Measurements from ENCODE around the gene GSK3B. TPM values are rescaled to one million over a fixed set of nuclear protein-coding genes. Genes with fewer than 3 reads are reported as not detected.
A peak's percentile ranks its signal among the peaks of the same experiment; 100 is the strongest.

GSK3B gene
- total RNA-seq, 2 donors from 2014 or later = 57.3 to 59.8 TPM

- H3K4me3 Mint-ChIP-seq = no peak overlapping the region
- peaks cover 6% of the 10 kb centered on the region for H3K4me1 Mint-ChIP-seq
- H3K36me3 Mint-ChIP-seq (ENCODE audit: low read depth) = peaks cover 22% of the 10 kb centered on the region
- Histone ChIP-seq H3K4me1 (ENCODE audit: control insufficient read depth, insufficient read depth, low read length) (no peaks in the 10 kb centered on the region), H3K9ac (ENCODE audit: extremely low read depth, low read length, poor library complexity, severe bottlenecking) (no peak overlapping the region), H3K9me3 (ENCODE audit: control insufficient read depth, low read length) (no peaks in the 10 kb centered on the region), H3K27ac (ENCODE audit: low read depth, low read length) (no peak overlapping the region), H3K27me3 (ENCODE audit: control insufficient read depth, insufficient read depth, low read length, poor library complexity, severe bottlenecking) (no peaks in the 10 kb centered on the region), H3K4me3 (ENCODE audit: low read length) (no peak overlapping the region), H3K36me3 (ENCODE audit: control insufficient read depth, insufficient read depth, low read length) (peaks cover 11% of the 10 kb centered on the region)
- TF ChIP-seq CTCF (conservative IDR thresholded peaks at IDR 0.05) = no peak
- no peak for DNase-seq
- no peak overlapping the region for H3K27ac Mint-ChIP-seq
- H3K27me3 Mint-ChIP-seq (ENCODE audit: insufficient read depth) = no peaks in the 10 kb centered on the region
- H3K9me3 Mint-ChIP-seq = no peaks in the 10 kb centered on the region
Observed at GRCh38 chr3:119835556-119835955, 258.7 kb downstream of the GSK3B start.

DNA sequence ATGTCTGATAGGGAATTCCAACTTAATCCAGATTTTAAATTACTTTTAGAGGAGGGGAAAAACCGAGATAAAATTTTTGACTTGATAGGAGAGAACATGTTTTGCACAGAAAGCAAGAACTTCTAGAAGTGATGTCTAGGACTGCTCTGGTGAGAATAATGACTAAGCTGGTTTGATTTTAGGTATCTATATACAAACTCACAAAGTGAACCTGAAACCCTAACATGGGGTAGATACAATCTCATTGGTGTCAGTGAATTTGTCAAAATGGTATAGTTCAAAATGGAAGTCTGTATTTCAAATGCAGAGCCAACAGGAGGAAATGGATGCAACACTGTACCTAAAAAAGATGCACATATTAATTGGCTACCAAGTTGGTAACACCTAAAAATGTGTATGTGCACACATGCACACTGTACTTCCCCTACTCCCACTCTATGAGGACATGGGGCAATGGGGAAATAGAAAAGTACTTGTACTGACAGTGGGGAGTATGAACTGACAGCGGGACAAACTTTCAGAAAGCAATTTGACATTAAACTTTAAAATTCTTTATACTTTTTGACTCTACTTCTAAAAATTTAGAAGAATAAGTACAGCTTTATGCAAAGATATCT, 259.4 kb downstream of the GSK3B start:
- peaks cover 10% of the 10 kb centered on the region for H3K36me3 ChIP-seq (ENCODE audit: control insufficient read depth, insufficient read depth, low read length)
- H3K36me3 Mint-ChIP-seq (ENCODE audit: low read depth) = peaks cover 19% of the 10 kb centered on the region
- WGBS, 2 experiments (ENCODE audit: insufficient coverage in 1 of 2, insufficient read length in 1 of 2) = 93 to 100% methylated on average over 1 to 2 of the region's 2 CpGs
- no peak overlapping the region for H3K27ac Mint-ChIP-seq
- no peak overlapping the region for H3K9ac ChIP-seq (ENCODE audit: extremely low read depth, low read length, poor library complexity, severe bottlenecking)
- H3K27me3 Mint-ChIP-seq (ENCODE audit: insufficient read depth) = no peaks in the 10 kb centered on the region
- no peaks in the 10 kb centered on the region for H3K27me3 ChIP-seq (ENCODE audit: control insufficient read depth, insufficient read depth, low read length, poor library complexity, severe bottlenecking)
- no peaks in the 10 kb centered on the region for H3K4me1 ChIP-seq (ENCODE audit: control insufficient read depth, insufficient read depth, low read length)
- no peaks in the 10 kb centered on the region for H3K9me3 Mint-ChIP-seq
- DNase-seq = no peak
- no peak overlapping the region for H3K27ac ChIP-seq (ENCODE audit: low read depth, low read length)
- H3K4me1 Mint-ChIP-seq = peaks cover 6% of the 10 kb centered on the region
- H3K4me3 Mint-ChIP-seq = no peak overlapping the region
- no peaks in the 10 kb centered on the region for H3K9me3 ChIP-seq (ENCODE audit: control insufficient read depth, low read length)
- no peak for TF ChIP-seq CTCF (conservative IDR thresholded peaks at IDR 0.05)
- H3K4me3 ChIP-seq (ENCODE audit: low read length) = no peak overlapping the region

- Mint-ChIP-seq H3K9me3 (no peaks in the 10 kb centered on the region), H3K4me3 (no peak overlapping the region), H3K4me1 (peaks cover 16% of the 10 kb centered on the region), H3K27me3 (ENCODE audit: insufficient read depth) (no peaks in the 10 kb centered on the region), H3K36me3 (ENCODE audit: low read depth) (peaks cover 9% of the 10 kb centered on the region), H3K27ac (peak overlapping the region; percentile 50)
- 80 to 100% methylated on average over 1 of the region's 1 CpG for WGBS, 2 experiments (ENCODE audit: insufficient coverage in 1 of 2, insufficient read length in 1 of 2)
- H3K27ac ChIP-seq (ENCODE audit: low read depth, low read length) = no peak overlapping the region
- H3K27me3 ChIP-seq (ENCODE audit: control insufficient read depth, insufficient read depth, low read length, poor library complexity, severe bottlenecking) = no peaks in the 10 kb centered on the region
- no peak overlapping the region for H3K4me3 ChIP-seq (ENCODE audit: low read length)
- H3K36me3 ChIP-seq (ENCODE audit: control insufficient read depth, insufficient read depth, low read length) = no peaks in the 10 kb centered on the region
- peak; percentile 31 for DNase-seq
- H3K4me1 ChIP-seq (ENCODE audit: control insufficient read depth, insufficient read depth, low read length) = no peaks in the 10 kb centered on the region
- no peak overlapping the region for H3K9ac ChIP-seq (ENCODE audit: extremely low read depth, low read length, poor library complexity, severe bottlenecking)
- TF ChIP-seq CTCF (conservative IDR thresholded peaks at IDR 0.05) = no peak
- H3K9me3 ChIP-seq (ENCODE audit: control insufficient read depth, low read length) = no peaks in the 10 kb centered on the region
Observed at GRCh38 chr3:119831941-119832371, 262.3 kb downstream of the GSK3B start.
